Embryonic facial prominence (tissue), 1 donor: ENCODE data around the gene NAT8.
"Not testable (repeated sequence)": the region's sequence is repeated elsewhere in the genome, so short reads cannot be mapped to it uniquely, and the experiment has no call there.

ENCODE experiments used
- DNase-seq: peaks from one replicate; pipeline ENCODE4 v3.0.0-alpha.2; 2016; ENCODE audit errors: extremely low spot score

NAT8 gene, protein sequence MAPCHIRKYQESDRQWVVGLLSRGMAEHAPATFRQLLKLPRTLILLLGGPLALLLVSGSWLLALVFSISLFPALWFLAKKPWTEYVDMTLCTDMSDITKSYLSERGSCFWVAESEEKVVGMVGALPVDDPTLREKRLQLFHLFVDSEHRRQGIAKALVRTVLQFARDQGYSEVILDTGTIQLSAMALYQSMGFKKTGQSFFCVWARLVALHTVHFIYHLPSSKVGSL

GRCh38 chr2:73642338-73643018, at the start of gene NAT8:
Gene NAT8 (minus strand): TSS chr2:73642422. CDS start chr2:73641628, 794 bp downstream.
- no peak for DNase-seq

GRCh38 chr2:73690372-73691088, 48.3 kb upstream of the NAT8 start:
- not testable (repeated sequence) for DNase-seq

DNA sequence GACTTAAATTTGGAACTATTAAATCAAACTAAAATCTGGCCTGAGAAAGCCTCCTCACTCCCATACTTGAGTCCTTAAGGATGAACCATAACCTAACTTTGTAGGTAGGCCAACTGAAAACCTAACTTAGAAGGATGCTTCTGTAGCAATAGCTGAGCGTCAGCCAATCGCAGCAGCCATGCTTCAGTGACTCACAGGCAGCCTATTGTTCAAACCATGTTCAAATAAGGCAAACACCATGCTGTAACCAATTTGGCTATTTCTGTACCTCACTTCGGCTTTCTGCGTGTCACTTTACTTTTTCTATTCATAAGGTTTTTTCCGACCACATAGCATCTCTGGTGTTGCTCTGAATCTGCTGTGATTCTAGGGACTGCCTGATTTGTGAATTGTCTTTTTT, 46.3 kb upstream of the NAT8 start:
- DNase-seq, result not testable (repeated sequence)

DNA sequence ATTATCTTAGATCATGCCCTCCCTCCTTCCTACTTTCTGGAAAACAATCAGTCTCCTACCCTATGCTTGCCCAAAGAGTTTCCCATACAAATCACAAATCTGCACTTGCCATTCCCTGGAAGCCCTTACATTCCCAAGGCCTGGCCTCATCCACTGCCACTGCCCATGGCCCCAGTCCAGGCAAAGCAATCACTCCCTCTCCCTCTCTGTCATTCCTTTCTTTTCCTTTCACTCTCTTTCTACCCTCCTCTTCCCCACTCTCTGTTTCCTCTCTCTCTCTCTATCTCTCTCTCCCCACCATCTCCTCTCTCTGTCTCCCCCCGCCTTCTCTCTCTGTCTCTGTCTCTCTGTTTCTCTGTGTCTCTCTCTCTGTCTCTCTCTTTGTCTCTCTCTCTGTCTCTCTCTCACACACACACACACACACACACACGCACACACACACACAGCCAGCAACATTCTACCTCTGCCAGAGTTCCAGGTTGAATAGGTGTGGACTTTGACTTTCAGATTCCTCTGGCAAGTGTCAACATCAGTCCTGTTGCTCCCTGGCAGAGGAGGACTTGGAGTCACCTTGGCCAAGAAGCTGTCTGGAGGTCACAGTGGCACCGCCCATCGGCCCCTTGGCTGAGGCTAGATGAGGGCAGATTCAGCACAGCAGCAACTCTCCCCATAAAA, 43.7 kb upstream of the NAT8 start:
- DNase-seq, result no peak

- not testable (repeated sequence) for DNase-seq
Measured at GRCh38 chr2:73684905-73685304, 42.7 kb upstream of the NAT8 start.

DNA sequence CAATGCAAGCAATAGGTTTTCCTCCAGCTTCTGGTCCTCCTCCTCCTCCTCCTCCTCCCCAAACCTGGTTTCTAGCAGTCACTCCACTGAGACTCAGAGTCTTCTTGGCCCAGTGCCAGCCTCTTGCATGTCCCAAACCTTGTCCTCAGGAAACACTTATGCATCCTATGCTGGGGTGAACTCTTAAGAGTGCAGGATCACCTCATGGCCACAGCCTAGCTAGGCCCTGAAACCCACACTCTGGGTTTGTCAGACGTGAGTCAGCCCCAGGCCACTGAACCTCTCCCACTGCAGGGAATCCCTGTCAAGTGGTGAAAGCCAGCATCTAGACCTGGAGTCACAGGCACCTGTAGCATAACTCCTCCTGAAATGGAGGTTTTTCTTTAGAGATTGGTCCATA, 42.1 kb upstream of the NAT8 start:
- not testable (repeated sequence) for DNase-seq

- DNase-seq, result not testable (repeated sequence)
Measured at GRCh38 chr2:73679951-73680571, 37.8 kb upstream of the NAT8 start.

DNA sequence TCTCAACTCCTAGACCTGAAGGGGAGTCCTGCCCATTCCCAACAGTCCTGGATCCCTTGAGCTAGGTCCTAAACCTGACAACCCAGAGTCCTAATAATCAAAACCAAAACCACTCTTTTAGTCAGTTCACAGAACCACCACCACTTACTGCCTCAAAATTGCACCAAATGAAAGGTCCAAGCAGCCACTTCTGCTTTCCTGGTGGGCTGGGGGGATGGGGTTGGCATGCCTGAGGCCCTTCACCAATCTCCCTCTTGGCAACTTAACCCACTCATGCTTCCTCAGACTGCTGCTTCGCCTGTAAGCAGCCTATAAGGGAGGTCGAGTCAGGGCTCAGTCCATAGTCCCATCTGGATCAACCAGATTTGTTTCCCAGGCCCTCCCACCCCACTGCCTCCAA, 37.0 kb upstream of the NAT8 start:
- not testable (repeated sequence) for DNase-seq

DNA sequence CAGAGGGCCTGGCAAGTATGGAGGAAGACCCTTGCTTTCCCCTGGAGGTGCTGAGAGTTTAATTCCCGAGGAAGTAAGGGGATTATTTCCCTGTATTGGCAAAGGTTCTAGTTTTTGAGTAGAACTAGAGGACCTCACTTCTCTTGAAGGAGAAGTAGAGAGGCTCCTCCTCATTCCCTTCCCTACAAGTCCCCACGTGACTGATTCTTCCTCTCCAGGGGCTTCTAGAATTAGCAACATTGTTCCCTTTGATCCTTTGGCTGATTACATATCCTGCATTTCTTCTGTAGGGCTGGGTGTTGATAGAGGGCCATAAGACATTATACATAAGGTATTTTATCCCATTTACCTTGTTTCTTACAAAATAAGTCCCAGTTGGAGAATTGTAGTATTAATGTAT, 35.8 kb upstream of the NAT8 start:
- not testable (repeated sequence) for DNase-seq

GRCh38 chr2:73676211-73676610, 34.0 kb upstream of the NAT8 start:
- not testable (repeated sequence) for DNase-seq

- DNase-seq, result not testable (repeated sequence)
Measured at GRCh38 chr2:73674696-73675157, 32.5 kb upstream of the NAT8 start.

DNA sequence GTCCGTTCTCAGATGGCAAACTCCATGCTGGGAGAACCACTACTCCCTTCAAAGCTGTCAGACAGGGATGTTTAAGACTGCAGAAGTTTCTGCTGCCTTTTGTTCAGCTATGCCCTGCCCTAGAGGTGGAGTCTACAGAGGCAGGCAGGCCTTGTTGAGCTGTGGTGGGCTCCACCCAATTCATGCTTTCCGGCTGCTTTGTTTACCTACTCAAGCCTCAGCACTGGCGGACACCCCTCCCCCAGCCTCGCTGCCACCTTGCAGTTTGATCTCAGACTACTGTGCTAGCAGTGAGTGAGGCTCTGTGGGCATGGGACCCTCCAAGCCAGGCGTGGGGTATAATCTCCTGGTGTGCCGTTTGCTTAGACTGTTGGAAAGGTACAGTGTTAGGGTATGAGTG, 27.8 kb upstream of the NAT8 start:
- not testable (repeated sequence) for DNase-seq

DNA sequence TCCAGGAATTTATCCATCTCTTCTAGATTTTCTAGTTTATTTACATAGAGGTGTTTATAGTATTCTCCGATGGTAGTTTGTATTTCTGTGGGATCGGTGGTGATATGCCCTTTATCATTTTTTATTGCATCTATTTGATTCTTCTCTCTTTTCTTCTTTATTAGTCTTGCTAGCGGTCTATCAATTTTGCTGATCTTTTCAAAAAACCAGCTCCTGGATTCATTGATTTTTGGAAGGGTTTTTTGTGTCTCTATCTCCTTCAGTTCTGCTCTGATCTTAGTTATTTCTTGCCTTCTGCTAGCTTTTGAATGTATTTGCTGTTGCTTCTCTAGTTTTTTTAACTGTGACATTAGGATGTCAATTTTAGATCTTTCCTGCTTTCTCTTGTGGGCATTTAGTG, 25.0 kb upstream of the NAT8 start:
- not testable (repeated sequence) for DNase-seq

DNA sequence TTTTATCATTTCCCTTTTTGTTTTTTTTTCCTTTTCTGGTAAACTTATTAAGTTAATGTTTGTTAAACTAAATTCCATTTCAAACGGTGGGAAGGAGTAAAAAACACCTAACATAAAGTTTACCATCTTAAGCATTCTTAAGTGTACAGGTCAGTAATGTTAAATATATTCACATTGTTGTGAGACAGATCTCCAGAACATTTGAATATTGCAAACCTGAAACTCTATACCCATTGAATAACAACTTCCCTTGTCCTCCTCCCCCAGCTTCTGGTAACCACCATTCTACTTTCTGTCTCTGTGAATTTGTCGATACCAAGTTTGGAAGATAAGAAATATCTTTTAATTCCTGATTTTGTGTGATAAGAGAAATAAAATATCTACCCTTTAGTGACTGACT, 12.0 kb upstream of the NAT8 start:
- DNase-seq, result no peak

- DNase-seq, result no peak
Measured at GRCh38 chr2:73652348-73652747, 10.1 kb upstream of the NAT8 start.

GRCh38 chr2:73651591-73652230, 9.5 kb upstream of the NAT8 start:
- DNase-seq, result no peak

DNA sequence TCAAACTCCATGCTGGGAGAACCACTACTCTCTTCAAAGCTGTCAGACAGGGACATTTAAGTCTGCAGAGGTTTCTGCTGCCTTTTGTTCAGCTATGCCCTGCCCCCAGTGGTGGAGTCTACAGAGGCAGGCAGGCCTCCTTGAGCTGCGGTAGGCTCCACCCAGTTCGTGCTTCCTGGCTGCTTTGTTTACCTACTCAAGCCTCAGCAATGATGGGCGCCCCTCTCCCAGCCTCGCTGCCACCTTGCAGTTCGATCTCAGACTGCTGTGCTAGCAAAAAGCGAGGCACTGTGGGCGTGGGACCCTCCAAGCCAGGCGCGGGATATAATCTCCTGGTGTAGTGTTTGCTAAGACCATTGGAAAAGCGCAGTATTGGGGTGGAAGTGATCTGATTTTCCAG, 5.5 kb upstream of the NAT8 start:
- DNase-seq, result not testable (repeated sequence)

DNA sequence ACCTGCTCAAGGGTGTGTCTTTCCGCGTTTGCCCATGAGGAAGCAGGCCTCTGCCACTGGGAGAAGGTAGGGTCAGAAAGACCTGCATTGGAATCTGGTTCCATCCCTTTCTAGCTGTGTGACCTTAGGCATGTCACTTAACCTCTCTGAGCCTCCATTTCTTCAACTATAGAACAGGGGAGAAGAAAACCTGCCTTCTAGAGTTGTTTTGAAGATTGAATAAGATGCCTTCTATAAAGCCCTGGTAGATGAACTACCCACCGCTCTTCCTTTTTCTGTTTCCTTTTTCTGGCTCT, 507 bp downstream of the NAT8 start:
- no peak for DNase-seq

GRCh38 chr2:73640946-73641766, 1.1 kb downstream of the NAT8 start:
- DNase-seq, result no peak

DNA sequence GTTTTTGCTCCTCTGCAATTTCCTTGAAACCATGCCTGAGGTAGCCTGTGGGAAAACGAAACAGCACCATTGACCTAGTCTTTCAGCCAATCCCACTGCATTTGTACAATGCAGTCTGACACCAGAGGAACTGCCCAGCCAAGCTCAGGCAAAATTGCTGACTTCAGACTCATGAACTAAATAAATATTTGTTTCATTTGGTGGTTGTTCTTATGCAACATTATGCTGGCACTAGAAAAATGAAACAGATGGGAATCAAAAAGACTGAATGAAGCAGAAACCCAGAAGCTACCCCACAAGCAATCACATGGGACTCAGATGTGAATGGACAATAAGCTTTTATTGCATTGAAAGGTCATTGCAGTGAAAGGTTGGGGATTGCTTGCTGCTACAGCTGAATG, 1.7 kb downstream of the NAT8 start:
- DNase-seq, result no peak

- no peak for DNase-seq
Measured at GRCh38 chr2:73638429-73638828, 3.8 kb downstream of the NAT8 start.
